Measurements from ENCODE around the gene NUAK2.

GRCh38 chr1:205360891-205361290, 39.3 kb upstream of the NUAK2 start:
- TF ChIP-seq EZH2 (IDR thresholded peaks at IDR 0.05) (no peak), POLR2AphosphoS5 (IDR thresholded peaks at IDR 0.05; ENCODE audit: borderline replicate concordance, low read depth, low read length) (no peak), FOXP2 (optimal IDR thresholded peaks at IDR 0.05; ENCODE audit: control extremely low read depth, extremely low read length, insufficient read depth) (no peak)
